Upper lobe of left lung (tissue), 4 donors: Measurements from ENCODE around the gene ADAP1.

ENCODE experiments used
- CTCF ChIP-seq, 6 experiments: fragments of 450-650 bp in 4 of 6; fragments of 200-600 bp in 2 of 6; sonication (generic) in 2 of 6; IDR thresholded peaks; one replicate each; pipeline ENCODE4 v1.5.1; 2016 to 2019; ENCODE audit warnings: antibody characterized with exemption in 6 of 6
- POLR2A ChIP-seq, 4 donors: fragments of 450-650 bp; IDR thresholded peaks; one replicate each; pipeline ENCODE4 v1.5.1; 2016 to 2017; ENCODE audit warnings: antibody characterized with exemption in 4 of 4, mild to moderate bottlenecking in 2 of 4

- no peak for TF ChIP-seq POLR2A (IDR thresholded peaks at IDR 0.05)
- no peak for TF ChIP-seq CTCF (IDR thresholded peaks at IDR 0.05)
These were observed 104.7 kb downstream of the ADAP1 start for GRCh38 chr7:849781-850180.
